GM18870 (cell line): ENCODE measurements around the gene SLC6A6.
"Not testable (repeated sequence)": the region's sequence is repeated elsewhere in the genome, so short reads cannot be mapped to it uniquely, and the experiment has no call there.

ENCODE experiments used
- ATAC-seq: cut with Tn5 transposase; IDR thresholded peaks from one replicate; pipeline ENCODE4 v1.9.1; 2021; ENCODE audit warnings: moderate library complexity; ENCODE audit not compliant: unreplicated experiment

SLC6A6 gene

GRCh38 chr3:14434126-14434497 lies 31.7 kb downstream of the SLC6A6 start:
- no peak for ATAC-seq

GRCh38 chr3:14434498-14435151 lies 32.2 kb downstream of the SLC6A6 start:
- no peak for ATAC-seq

- no peak for ATAC-seq
Observed at GRCh38 chr3:14435175-14436014, 33.0 kb downstream of the SLC6A6 start.

- no peak for ATAC-seq
Observed at GRCh38 chr3:14436954-14437281, 34.5 kb downstream of the SLC6A6 start.

DNA sequence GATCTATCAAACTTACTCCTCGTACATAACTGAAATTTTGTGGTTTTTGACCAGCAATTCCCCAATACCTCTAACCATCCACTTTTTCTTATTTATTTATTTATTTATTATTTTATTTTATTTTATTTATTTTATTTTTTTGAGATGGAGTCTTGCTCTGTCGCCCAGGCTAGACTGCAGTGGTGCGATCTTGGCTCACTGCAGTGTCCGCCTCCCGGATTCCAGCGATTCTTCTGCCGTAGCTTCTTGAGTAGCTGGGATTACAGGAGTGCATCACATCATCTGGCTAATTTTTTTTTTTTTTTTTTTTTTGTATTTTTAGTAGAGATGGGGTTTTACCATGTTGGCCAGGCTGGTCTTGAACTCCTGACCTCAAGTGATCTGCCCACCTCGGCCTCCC lies 35.3 kb downstream of the SLC6A6 start:
- ATAC-seq, result not testable (repeated sequence)

- no peak for ATAC-seq
Observed at GRCh38 chr3:14438262-14438661, 35.9 kb downstream of the SLC6A6 start.

DNA sequence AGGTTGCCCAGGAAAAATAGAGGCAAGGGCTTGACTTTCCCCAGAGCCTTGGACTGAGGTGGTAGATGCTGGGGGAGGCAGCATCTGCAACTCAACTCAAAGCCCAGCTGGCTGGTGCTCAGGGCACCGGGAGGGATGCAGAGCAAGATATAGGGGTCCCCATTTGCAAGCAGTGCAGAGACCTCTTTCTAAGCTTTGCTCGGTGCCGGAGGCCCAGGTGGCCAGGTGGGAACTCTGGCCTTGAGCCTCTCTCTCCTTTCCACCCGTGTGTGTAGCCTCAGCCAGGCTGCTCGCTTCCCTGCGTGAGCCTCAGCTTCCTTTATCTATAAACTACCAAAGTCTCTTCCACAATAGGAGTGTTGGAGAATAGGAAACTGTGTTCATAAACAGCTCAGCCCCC lies 36.5 kb downstream of the SLC6A6 start:
- no peak for ATAC-seq

GRCh38 chr3:14439501-14440167 lies 37.2 kb downstream of the SLC6A6 start:
- no peak for ATAC-seq

- ATAC-seq, result no peak
Observed at GRCh38 chr3:14440168-14440518, 37.7 kb downstream of the SLC6A6 start.

DNA sequence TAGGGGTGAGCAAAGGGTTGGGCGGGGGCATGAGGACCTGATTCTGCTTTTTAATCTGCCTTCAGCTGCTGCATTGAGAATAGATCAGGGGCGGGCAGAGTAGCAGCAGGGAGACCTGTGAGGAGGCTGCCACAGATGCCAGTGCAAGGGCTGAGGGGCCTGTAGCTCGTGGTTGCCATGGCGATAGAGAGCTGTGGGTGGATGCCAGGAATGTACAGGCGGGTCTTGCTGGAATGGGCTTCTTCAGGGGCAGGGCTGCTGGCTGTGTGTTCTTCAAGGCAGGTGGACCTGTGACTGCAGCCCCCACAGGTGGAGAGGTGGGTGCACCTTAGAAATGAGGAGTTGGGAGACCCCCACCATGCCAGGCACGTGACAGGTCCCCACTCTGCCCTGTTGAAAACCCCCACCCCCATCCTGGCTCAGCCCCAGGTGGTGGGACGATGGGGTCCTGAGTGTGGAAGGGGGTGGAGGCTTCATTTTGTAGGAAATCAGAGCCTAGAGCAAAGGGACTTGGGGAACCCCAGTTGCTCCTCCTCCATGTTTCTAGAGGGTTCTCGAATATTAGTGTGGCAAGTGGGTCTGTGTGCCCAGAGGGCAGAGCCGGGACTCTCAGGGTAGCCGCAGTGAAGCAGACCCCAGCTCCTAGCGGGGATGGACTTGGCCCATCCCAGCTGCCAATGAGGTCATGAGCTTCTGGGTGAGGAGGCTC lies 38.3 kb downstream of the SLC6A6 start:
- no peak for ATAC-seq

DNA sequence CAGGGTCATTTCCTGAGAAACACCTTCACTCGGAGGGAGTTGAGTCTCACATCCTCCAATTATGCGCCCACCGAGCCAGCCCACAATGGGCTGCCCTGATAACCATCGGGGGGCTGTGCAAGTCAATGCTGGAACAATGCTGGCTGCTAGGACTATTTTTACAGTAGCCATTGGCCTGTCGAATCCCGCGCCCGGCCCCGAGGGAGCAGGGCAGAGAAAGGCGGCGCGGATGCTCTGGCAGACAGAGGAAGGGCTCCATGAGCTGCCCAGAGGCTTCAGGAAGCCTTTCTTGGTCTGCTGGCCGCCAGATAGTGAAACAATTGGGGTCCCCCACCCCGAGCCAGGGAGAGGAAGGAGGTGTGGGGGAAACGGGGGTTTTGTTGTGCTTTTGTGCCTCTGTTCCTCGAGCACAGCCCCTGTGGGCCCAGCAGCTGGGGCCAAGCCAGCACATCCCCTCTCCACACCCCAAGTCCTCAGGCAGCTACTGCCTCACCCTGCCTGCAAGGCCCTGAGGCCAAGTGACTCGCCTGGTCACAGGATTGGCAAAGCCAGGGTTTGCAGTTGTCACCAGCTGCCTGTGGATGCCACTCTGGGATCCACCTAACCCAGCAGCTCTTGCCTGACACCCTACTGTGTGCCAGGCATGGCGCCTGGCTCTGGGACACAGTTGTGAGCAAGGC lies 39.0 kb downstream of the SLC6A6 start:
- ATAC-seq, result no peak

DNA sequence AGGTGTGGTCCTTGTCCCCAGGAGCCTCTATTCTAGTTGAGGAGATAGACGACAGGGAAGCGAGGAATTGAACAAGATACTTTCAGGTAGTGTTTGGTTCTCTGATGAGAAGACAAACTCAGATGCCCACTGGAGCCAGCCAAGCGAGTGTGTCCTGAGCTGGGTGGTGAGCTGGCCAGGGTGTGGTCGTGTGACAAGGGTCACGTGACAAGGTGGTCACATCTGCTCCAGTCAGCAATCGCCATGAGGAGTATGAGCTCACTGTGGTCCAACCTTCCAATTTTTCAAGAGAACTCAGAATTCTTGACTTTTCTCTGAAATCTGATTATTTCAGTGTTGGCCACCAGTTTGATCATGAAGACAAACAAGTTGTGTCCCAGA lies 39.5 kb downstream of the SLC6A6 start:
- no peak for ATAC-seq

DNA sequence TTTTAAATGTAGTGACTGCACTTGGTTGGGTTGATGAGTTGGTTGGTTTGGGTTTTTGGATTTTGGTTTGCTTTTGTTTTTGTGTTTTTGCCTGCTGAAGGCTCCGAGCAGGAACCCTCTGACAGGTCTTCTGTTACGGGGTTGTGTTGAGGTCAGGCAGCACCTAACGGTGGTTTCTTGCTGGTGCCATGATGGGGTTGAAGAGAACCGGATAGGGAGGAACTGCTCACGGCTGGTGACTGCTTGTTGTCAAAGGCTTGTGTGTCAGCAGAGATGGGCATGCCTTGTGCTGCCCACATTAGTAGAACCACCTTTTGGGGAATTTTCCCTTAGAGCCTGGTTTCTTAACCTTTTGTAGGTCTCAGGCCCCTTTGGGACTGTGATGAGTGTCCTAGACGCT lies 42.0 kb downstream of the SLC6A6 start:
- no peak for ATAC-seq

DNA sequence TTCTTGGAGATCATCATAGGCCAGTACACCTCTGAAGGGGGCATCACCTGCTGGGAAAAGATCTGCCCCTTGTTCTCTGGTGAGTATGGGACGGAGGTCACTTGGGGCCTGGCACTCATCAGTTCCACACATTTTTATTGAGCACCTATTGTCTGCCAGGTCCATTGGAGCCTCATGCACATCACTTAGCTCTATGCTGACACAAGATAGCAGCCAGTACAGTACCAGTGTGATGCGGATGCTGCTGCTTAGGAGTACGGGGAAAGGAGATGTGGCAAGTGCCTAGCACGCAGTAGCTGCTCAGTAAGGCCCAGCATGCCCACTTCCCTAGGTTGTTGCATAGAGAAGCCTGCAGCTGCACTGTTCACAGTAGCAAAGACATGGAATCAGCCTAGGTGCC lies 43.4 kb downstream of the SLC6A6 start:
- no peak for ATAC-seq

GRCh38 chr3:14446988-14447570 lies 44.7 kb downstream of the SLC6A6 start:
- ATAC-seq, result no peak

DNA sequence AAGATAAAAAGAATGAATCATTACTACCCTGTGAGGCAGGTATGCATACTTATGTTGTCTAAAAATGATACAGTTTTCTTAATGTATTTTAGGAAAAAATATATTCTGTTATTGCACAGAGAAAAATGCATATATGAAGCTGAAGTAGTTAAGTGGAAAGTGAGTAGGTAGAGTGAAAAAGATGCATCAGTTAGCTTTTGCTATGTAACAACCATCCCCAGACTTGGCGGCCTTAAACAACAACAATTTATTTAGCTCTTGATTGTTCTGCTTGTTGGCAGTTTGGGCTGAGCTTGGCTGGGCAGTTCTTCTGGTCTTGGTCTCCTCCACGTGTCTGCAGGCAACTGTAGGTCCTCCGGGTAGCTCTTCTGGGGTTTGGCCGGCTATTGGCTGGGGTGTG lies 45.7 kb downstream of the SLC6A6 start:
- ATAC-seq, result no peak

DNA sequence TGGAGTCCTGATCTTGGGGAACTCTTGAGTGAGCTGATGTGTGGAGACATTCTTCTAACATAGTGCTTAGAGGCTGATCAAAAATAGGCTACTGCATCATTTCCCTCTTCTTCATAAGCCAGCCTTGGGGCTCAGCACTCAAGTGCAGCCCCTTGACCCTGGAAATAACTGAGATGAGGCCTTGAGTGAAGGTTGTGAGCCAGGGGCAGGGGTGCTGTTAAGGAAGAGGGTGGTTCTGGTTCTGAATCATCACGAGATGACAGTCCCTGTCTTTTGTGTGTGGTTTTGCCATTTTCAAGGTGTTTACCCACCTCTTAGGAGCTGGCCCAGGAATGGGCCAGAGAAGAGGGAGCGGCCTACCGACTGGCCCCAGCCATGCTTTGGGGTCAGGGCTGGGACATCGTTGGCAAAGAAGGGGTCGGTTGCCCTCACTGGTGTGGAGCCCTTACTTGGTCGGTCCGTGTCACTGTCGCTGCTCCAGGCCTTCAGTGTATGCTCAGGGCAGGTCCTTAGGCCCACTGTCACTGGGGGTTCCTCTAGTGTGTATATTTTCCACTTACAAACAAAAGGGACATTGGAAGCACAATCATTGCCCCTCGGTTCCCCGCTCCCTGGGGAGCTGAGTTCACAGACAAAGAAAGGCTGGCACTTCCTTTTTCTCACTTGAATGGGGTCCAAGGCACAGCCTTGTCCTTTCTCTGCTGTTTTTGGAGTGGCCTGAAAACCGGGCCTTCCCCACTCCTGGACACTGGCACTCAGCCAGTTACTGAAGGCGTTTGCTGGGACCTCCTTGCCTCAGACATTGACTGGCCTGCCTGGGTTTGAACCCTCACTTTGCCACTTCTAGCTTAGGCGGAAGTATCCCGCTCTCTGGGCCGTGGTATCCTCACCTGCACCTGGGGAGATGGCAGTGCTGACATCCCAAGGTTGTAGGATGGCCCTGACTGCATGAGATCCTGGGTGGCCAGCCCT lies 46.6 kb downstream of the SLC6A6 start:
- ATAC-seq, result no peak

DNA sequence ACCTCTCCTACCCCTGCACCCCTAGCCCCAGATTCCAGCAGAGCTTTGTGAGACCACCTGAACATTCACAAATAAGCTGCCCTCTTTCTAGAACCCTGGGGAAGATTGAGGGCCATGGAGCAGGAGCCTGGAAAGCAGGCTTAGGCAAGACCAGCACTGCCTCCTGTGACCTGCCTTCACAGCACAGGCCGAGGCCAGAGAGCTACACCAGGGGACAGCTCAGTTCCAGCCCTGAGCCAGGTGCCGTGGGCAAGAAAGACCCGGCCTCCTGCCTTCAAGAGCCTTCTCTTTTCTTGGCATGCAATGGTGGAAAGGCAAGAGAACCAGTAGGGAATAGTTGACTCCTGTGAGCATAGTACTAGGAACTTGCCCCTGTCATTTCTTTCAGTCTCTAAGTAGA lies 48.1 kb downstream of the SLC6A6 start:
- ATAC-seq, result no peak

GRCh38 chr3:14450922-14451606 lies 48.7 kb downstream of the SLC6A6 start:
- ATAC-seq, result no peak
